ENCODE data around the gene ERN1. TPM values are rescaled to one million over a fixed set of nuclear protein-coding genes. Genes with fewer than 3 reads are reported as not detected.

ERN1 gene
- polyA plus RNA-seq, 12 donors = 4.1 to 7.2 (median 5.0) TPM; not detected in 1

DNA sequence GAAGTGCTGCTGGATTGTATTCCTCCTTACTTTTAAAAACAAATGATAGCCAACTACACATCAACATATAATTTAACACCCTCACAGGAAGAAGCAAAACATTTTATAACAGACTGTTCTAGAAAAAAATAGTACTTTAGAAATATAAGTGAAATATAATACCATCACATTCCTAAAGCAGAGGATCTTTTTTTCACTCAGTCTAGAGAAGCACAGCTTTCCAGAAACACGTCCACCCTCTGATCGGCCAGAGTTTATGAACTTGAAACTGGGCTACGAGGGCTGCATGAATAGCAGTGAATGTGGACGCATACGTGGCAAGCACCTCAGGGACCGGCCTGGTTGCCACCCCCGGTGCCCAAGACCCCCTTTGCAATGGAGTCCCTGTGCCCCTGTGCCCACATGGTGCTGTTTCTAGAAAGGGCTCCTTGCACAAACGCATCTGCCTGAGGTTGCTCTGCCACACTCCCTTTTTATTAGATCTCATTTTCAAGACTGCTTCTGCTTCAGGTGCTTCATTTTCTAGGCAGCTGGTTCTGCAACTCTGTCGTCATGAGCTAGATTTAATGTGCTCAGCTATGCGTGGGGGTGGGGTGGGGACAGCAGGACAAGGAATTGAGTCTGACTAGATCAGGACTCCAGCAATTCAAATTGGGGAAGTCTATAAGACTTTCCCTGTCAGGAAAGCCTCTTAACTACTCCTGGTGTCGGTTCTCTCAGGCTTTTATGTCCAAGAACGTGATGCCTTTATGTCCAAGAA lies 29.1 kb upstream of the ERN1 start:
- peak; percentile 34 for DNase-seq

DNA sequence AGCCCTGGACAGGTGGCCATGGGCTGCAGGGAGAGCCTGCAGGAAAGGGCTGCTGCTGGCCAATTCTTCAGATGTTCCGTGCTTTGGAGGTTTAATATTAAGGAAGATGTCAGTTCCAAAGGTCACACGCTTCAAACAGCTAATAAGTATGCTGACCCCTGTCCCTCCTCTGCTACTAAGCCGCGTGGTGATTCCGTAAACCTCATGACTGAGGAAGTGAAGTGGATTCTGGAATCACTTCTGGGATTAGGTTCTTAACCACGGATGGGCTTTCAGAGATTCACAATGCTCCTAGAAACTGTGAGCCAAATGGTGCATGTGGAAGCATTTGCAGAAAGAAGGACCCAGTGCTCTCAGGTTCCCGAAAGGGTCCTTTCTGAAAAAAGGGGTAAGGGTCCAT lies 28.5 kb upstream of the ERN1 start:
- peak; percentile 31 for DNase-seq

DNA sequence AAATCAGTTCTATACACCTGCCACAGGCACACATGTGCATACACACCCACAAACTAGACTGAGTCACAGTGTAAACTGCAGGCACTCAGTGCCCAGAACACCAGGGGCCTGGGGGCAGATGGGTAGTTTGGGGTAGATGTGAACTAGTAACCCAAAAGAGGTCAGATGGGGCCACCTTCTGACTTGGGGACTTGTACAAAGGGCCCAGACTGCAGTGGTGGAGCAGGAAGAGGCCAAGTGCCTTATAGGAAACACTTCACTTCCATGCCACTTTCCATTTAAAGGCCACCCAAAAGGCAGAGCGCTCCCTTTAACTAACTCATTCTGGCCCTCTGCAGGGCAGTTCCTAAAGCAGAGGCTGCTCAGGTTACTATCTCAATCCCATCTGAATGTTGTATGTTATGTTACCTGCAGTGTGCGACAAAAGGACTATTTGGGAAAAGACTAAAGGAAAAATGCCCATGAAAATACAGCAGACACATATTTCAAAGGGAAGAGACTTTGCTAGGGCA lies 27.8 kb upstream of the ERN1 start:
- DNase-seq = no peak

DNA sequence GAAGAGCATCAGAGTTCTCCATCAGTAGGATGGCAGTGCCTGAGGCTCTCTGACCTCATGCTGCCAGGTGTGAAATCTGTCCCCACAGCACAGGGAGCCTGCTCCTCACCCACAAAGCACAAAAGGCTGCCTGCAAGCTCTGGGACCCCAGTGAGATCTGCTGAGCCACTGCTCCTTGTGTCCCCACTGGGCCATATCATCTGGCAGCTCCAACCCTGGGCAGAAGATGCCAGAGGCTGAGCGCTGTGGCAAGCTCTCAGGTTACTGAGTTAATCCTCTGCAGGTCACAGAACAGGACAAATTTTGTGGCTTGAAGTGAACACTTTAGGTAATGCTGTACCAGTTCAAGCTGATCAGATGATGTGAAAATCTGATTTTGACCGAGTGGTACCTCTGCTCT lies 26.7 kb upstream of the ERN1 start:
- DNase-seq = no peak

DNA sequence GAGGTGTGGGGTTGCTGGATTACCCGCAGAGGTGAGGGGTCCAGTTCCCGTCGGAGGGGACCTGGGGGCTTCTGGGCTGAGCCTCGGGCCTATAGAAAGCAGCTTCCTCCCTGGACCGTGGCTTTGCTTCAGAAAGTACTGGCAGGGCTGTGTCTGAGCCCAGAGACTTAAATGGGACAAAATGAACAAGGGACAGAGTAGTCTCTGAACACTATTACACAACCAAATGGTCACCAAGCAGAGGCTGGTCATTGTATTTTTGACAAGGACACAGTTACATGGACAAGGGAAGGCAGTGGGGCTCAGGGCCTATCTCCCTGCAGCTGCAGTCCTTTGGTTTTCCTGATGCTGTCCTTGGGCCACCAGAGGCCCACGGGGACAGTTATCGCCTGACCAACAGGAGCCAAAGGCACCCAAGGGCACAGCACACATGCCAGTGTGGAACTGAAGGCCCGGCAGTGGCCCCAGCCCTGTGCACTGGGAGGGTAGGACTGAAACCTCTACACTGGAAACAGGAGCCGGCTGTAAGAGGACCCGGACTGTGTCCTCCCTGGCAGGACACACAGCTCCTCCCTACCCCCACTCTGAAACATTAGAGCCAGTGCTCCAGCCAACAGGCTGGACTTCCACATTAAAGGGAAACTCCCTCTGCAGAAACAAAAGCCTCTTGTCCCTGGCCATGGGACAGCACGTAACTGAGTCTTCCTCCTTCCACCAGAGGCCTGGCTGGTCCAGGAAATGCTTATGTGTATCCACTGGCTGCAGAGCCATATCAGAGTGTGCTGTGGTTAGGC lies 26.0 kb upstream of the ERN1 start:
- peak; percentile 83 for DNase-seq

DNA sequence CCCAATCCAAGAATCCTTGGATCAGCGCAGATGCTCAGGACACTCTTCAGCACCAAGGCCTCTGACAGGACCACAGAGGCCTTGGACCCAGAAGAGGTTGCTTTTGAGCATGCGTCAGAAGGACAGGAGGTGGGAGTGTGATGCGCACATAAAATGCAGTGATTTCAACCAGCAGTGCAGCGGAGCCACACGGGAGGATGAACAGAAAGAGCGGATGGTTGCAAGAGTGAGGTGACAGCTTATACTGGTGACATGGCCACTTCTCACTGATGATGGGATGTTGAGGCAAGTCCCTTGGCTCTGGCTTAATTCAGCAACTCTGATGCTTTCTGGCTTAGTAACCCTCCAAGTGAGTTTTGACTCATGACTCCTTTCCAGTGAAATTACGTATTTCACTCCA lies 25.2 kb upstream of the ERN1 start:
- DNase-seq = no peak

DNA sequence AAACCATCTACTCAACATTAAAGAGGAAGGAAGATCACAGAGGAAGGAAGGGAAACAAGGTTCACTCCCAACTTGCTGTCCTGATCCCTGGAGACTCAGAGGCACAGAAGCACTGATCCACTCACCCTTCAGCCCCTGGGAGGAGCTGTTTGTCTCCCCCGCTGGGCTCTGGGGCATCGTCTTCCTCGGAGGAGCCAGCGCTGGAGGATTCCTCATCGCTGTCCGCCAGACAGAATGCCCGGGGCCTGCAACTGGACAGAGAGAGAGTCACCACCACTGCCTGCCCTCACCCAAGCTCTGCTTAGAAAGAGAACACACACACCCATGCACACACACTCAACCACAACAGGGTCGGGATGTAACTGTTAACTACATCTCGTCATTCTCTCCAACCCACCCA lies 24.8 kb upstream of the ERN1 start:
- DNase-seq = no peak

DNA sequence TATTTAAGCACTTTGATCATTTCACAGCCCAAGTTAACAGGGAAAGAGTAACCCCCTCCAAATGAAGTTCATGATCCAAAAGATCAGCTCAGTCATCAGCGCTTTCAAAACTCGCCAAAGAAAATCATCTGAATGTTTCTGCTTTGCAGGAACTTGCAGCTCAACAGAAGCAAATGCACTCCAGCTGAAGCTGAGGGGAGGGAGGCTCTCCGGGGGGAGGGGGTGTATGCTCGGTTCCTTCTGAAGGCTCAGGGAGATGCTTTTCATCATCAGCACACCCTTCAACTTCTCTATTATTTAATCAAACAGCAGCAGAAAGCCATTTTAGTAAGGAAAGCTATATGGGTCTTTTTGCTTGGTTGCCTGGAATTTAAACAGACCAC lies 24.4 kb upstream of the ERN1 start:
- no peak for DNase-seq

DNA sequence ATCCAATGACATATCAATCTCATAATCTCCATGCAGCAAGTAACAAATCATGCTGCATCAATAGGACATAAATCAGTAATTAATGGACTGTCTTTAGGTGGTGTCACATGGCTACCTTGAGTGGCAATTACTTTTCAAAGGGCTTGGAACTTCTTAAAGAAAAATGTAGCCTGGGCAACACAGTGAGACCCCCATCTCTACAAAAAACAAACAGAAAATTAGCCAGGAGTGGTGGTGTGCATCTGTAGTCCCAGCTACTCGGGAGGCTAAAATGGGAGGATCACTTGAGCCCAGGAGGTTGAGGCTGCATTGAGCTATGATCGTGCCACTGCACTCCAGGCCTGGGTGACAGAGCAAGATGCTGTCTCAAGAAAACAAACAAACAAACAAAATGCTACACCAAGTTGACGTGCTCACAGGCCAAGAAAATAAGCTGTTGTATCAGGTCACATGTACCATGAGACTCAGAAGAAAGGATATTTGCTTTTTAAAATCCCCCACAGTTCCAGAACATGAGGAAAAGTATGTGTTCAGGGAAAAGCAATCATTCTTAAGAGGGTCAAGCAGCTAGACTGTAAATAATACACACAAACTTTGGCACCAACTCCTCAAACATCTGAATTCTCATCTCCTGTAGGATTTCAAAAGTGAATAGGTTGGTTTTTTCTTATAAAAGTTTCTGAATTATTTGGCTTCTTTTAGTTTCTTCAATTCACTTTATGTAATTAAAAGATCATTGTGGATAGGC lies 23.8 kb upstream of the ERN1 start:
- DNase-seq = no peak

DNA sequence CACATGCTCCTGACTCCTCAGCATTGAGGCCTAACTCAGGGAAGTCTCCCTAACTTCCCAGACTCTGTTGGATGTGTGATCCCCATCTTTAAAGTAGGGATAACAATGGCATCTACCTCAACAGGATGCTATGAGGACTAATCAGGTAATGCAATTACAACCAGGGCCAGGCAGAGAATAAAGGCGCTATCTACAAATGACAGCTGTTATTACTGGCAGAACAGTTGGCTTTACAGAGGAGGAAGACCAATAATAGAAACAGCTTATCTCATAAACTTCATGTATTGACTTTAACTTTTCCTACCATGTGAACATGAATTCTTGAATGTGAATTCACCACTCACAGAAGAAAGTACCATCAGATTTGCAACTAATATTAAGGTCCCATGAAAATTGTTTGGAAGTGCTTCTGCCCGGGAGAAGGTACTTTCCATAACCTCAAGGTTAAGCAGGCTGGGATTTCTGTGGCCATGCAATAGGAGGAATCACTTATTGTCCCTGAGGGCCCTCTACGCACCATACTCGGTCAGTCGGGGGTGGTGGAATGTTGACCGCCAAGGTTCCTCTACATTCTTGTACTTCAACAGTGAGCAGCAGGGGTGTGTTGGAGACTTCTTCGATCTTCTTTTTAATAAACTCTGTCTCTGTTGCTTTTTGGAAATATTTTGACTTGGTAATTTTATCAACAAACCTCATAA lies 22.6 kb upstream of the ERN1 start:
- no peak for DNase-seq

DNA sequence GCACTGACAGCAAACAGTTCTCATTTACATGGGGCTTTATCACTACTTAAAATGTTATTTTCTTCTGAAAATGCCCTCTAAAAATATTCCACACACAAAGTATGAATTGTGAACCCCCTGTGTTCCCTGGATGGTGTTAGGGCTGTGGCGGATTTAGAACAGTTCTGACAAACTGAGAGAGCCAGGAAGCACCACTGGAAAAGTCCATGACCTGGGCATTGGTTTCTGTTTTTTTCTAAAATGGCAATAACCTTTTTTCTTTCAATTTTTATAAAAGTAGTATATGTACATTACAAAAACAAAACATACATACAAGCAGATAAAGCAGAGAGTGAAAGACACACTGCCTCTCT lies 21.0 kb upstream of the ERN1 start:
- no peak for DNase-seq

DNA sequence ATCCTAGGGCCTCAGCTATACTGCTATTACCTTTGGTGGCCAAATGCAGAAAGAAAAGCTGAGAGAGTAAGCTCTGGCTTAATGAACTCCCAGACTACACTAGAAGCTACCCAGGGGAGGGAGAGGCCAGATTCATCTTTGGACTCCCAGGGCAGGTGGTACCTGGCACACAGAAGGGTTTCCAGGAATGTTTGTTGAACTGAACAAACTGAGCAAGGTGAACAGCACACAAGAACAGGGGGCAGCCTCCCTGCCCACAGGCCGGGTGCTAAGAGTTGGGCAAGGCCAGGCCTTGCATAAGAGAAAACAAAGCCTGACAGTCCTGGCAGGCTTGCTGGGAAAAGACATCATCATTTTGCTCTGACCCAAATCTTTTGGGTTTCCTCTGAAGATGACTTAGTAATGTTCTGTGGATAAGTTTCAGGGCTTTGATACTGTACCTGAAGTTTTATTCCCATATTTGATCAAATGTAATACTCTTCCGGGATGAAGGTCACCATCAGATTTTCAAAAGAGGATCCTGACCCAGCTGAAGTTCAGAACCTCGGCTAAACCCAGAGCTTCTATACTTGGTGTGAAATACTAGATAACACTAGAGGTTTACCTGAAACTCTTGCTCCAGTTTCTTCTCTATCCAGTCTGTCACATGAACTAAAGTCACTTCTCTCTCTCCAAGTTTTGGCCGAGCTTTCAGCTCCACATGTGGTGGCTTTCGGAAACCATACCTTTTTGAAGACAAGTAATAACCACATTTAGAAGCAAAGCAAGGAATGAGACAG lies 20.5 kb upstream of the ERN1 start:
- no peak for DNase-seq

DNA sequence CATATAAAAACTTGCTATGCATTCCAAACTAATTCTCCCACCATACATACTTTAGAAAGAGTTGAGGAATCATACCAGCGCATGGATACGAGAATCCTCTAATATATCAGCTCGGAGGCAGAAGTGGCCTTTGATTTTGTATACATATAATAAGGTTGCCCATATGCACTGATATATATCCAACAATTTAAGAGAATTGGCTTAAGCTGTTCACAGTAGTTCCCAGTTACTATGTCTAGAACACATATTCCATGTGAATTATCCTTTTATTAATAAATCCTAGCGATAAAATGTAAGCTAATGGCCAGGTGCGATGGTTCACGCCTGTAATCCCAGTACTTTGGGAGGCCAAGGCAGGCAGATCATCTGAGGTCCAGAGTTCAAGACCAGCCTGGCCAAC lies 19.3 kb upstream of the ERN1 start:
- no peak for DNase-seq

DNA sequence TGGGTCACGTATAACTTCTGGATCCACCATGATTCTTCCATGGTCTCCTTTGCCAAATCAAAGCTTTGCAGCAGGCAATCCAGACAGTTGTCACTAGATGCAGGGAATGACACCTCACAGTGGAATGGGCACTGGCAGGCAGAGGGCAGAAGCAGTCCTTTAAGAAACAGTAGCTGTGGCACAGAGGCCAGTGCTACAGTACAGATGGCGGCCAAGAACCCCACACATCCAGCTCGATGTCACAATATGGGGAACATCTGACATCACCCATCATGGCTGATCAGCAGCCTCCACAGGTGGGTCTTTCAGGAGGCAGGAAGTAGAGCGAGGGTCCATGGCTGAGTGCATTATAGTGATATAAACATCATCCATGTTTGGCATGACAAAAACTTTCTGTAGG lies 18.8 kb upstream of the ERN1 start:
- DNase-seq = no peak

DNA sequence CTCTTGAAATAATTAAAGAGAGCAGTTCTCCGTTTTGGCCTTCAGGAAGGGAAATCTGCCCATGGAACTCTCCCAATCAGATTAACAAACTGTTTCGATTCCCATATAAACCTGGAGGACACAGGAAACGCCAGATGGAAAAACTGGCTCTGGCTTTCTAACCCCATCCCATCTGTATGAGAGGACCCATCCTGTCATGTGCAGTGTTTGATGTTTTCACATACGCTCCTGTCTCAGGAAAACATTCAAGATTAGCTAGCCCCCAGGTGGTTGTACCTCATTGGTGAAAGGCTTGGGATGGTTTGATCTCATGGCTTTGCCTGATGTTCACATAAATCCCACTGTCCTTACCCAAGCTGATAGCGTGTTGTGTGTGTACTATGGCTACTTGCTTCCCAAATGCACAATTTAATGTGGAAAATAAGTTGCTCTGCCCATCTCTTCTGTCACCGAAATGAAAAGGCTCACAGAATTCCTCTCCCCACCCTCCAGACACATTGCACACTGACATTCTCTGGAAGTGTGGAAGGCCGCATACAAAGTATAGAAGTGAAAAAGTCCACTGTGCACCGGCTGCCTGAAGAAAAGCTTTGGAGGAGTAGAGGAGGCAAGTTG lies 18.2 kb upstream of the ERN1 start:
- no peak for DNase-seq

DNA sequence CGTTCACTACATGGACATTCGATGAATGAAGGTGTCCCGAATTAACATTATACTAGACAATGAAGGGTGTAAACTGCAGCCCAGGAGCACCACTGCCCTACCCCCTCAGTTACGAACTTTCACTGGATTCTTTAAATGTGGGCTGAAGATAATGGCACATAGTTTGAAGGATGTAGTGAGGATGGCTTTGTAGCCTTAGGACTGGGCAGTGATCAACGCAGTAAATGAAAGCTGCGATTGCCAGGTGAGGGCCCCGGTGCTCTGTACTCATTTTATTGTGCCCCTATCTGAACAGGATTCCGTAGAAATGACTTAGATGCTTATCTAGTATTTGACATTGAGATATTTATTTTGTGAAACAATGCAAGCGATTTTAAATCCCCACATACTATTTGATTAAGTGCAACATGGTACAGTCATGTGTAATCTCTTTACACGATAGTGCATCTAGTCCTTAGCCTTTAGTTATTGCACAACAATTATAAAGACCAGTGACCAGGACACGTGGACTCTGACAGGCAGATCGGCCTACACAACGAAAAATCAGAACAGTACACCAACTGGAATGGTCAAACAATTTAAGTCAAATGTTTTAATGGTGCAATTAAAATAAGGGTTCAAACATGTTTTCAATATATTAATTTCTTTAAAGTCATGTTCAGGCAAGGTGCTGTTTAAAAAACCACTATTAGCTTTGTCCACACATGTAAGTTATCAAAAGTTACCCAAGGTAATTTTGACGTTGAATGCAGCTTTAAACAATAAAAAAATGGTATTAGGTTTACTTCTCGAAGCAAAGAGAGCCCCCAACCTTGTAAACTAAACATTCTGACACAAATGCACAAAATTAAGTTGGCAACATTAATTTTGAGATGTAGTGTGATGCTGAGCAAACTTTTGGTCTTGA lies 17.4 kb upstream of the ERN1 start:
- DNase-seq = no peak

DNA sequence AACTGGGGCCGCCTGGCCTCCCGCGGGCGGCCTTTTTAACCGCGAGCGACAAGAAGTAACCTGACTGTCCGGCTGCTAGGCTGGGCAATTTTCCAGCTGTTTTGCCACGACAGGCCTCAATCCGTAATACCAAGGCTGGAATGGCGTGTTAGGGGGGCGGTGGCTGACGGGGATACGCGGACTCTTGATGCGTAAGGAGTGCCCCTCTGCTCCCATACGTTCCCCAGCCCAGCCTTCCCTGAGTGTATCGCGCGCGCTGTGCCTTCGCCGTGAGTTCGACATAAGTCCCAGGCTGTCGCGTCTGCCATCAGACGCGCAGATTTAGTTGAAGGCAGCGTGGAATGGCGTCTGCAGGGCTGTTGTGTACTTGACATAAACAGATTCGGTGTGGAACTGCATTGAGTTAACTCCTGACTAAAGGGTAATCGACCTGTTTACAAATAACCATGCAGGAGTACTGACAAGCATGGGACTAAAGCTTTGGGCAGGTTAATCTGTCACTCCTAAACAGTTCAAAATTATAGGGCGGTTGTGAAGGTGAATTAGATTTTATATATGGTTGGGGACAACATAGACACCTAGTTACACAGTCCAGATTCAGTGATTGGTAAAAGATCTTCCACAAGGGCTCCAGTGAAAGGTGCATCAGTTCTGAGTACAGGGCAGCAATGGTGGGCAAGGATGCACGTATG lies 16.6 kb upstream of the ERN1 start:
- peak; percentile 77 for DNase-seq

DNA sequence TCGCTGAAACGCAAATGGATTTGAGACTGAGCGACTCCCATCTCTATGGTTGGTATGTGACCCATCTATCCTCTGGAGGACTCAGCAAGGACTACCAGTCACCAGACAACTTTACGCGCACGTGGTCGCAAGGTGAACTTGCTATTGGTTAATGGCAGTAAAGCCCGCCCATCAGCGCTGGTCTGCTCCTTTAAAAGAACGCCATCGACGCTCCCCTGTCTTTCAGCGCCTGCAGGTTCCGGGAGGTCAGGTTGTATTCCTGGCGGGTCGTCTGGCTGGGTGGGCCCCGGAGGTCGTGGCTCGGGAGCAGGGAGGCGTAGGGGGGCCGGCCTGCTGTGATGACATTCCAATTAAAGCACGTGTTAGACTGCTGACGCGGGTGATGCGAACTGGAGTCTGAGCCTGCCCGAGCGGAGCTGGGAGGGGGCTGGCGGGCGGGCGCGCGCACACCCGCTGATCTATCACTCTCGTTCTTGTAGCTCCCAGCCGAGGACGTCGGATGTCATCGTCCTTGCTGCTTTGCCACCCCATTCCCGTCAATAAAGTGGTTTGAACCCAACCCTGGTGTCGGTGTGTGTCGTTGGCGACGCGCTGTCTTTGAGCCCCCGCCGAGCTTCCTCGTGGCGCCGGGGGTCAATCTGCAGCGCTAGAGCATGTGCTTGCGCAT lies 15.9 kb upstream of the ERN1 start:
- peak; percentile 98 for DNase-seq

Measured in muscle of arm (tissue), 12 donors.